NCI-H510A treated with DMSO at 0.1 percent for 48 hours (cell line): ENCODE data around the gene RBM7.

ENCODE experiments used
- DNase-seq: peaks from one replicate; lab custom pipeline; 2025; lab: John Stamatoyannopoulos, UW

The RBM7 gene

DNA sequence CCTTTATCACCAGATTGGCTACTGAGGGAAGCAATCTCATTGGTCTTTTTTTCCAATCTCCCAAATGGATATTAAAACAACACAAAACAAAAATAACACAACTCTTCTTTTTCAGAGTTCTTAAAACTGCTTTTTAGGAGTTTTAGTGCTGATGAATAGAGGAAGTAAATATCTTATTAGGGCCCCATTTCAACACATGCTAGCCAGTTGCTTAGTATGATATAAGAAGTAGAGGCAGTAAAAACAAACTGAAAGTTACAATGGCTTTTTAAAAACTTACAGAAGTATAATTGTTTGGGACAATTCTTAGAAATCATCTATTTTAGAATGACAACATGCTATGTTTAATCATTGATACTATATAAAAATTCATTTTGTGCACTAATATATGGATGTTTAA lies 3.5 kb upstream of the RBM7 start:
- DNase-seq, result no peak

DNA sequence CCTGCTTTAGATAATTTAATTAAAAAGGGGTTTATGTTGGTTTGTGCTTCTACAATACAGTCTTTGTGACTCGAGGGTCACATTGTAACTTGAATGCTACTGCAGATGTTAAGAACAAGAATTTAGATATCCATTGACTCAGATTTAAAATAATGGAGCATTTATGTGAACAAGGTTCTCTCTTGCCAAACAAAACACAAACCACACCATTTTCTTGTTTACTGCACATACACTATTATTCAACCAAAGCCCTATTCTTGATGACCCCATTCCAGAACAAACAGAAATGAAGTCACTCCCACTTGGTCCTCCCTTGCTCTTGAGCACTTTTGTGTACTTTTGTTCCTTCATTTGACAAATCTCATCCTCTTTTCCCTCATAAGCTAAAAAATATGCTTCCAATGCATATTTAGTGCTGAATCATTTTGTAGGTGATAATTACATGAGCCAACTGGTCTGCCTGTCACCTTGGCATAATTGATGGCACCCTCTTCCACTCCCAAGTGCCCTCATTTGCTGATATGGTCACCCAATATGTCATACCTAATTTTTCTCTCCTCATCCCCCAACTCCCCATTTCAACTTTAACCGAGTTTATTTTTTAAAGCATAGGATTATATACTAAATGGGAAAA lies 3.0 kb upstream of the RBM7 start:
- DNase-seq, result no peak

DNA sequence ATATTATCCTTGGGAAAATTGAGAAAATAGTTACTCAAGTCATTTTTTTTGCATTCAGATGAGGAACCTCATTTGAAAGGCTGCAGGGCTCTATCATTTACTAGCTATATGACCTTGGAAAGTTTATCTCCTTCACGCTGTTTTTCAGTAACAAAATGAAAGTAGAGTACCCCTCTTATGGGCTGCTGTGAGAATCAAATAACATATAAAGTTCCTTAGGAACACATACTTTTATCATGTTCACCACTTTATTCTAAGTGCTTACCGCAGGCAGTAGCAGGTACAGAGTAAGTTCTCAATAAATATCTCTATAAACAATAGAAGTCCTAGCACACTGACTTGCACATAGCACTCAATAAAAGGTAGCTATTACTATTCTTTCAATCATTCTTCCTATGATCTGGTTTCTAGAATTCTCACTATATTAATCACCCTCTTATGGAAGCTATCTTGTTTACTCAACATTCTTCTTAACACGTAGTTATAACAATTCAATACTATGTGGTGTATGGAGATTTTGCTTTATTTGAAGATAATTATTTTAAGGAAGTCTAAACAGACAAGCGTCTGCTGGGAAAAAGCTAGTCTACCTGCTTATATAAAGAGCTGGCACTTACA lies 2.1 kb upstream of the RBM7 start:
- DNase-seq, result no peak

- DNase-seq, result peak; percentile 79
Measured at GRCh38 chr11:114399490-114400215, 813 bp upstream of the RBM7 start.

GRCh38 chr11:114400915-114401223 lies 403 bp downstream of the RBM7 start:
- no peak for DNase-seq

DNA sequence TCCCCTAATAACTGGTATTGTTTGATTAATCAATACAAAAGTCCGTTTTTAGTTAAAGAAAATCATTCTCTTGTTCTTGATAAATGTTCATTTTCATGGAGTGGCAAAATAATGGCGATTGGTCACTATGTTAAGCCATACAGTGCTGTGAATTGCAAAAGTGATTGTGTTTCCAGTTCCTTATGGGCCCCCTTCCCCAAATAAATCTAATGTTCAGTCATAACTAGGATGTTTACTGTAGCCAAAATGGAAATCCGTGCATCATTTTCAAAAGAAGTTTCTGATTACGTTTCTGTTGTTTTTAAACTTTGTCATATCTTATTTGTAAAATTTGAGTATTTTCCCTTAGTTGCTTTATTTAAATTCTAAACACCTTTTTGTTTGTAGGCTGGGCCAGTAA lies 845 bp downstream of the RBM7 start:
- DNase-seq, result no peak

DNA sequence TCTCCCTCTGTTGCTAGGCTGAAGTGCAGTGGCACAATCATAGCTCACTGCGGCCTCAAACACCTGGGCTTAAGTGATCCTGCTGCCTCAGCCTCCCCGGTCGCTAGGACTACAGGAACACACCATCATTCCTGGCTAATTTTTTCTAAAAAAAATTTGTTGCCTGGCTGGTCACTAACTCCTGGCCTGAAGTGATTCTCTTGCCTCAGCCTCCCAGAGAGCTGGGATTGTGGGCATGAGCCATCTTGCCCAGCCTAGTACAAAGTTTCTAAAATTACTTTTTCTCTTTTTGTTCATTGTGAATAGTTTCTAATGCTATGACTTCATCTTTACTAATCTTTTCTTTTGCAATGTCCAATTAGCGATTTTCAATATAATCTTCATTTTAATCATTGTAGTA lies 12.5 kb downstream of the RBM7 start:
- DNase-seq, result no peak

DNA sequence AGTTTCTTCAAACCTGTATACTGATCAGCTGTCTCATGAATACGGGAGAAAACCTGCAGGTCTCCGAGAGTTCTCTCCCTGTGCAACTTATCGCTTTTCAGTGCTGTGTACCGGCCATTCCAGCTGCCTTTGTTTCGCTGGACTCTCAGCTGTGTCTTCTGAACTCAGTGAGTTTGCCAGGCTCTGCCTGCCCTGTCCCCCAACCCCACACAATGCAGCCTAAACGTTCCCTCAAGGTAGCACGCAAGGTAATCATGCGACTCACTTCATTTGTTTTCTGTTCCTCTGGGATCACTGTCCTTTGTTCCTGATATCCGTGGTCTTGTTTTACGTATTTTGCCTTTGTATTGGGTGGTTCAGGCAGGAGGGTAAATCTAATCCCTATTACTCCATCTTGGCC lies 13.5 kb downstream of the RBM7 start:
- DNase-seq, result no peak

DNA sequence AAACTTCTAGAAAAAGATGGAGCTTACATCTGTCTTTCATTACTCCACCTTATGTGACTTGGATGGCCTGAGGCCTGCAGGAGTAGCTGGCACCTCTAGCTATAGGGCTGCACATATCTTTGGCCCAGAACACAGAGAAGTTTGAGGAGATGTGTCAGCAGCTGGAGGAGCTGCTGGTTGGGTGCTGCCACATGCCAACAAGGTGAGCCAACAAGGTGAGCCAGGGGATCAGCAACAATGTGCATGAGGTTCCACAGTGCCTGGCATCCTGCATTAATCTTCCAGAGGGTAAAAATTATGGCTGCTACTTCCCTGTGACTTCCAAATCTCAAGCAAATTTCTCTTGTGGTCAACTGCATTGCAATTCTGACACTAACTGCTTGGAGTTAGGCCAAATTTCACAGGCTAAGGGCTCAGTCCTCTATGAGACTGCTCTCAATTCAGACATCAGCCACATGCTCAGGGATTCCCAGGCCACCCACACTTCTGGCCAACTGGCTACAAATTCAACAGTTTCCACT lies 16.0 kb downstream of the RBM7 start:
- no peak for DNase-seq

DNA sequence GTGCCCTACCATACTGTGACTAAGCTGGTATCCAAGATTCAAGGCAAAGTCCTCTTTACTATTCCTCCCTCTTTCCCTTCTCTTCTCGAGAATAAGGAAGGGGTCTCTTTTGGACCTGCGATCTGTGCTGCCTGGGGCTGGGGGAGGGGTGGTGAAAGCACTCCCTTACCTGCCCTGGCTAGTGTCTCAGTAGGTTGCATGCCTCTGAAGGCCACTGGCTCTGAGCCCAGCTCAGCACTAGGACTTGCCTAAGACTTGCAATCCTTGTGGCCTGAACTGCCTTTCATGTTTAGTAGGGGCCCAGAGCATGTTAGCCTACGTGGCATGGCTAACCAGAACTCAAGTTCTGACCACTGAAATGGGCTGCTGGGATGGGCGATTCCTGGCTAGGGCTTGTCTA lies 25.8 kb downstream of the RBM7 start:
- DNase-seq, result no peak

DNA sequence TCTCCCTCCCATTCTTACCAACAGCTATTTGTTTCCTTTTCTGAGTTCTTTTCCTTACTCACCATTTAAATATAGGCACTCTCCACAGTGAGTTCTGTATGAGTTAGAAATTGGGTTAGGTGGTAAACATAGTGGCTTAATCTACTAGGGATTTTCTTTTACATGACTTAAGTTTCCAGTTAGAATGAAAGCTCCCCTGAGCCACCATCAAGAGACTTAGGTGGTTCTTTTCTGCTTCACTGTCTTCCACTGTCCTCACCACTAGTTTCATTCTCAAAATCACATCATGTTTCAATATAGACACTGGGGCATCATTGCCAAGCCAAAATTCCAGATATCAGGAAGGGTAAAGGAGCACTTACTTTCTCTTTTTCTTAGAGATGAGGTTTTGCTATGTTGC lies 29.8 kb downstream of the RBM7 start:
- no peak for DNase-seq

DNA sequence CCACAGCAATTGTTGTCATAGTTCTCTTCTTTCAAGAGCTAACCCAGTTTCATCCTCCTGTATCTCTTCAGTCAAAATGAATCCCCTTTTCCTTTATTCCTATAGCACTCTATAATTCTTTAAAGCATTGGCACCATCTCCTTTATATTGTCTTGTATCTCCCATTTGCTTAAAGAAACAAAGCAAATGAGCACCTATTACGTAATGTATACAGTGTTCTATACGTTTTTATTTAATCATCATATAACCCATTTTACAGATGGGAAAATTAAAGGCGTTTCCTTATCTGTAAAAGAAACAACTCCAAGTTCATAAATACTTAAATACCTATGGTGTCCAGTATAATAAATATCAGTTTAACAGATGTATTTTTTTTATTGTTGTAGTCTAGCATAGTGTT lies 32.4 kb downstream of the RBM7 start:
- DNase-seq, result no peak

DNA sequence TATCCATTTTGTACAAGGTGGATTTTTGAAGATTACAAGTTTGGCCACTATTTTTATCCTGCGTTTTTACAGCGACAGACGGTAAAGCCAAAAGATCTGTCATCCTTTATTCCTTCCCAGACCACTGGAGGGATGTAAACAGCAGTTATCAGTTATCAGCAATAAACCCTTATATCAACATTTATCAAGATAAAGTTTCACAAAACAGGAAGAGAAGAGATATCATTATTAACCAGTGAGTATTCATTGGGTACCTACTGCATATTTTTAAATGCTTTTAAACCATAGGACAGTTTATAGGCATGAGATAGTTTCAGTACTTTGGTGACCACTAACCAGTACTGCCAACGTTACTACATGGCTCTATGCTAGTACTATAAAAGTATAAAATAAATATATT lies 32.9 kb downstream of the RBM7 start:
- no peak for DNase-seq

DNA sequence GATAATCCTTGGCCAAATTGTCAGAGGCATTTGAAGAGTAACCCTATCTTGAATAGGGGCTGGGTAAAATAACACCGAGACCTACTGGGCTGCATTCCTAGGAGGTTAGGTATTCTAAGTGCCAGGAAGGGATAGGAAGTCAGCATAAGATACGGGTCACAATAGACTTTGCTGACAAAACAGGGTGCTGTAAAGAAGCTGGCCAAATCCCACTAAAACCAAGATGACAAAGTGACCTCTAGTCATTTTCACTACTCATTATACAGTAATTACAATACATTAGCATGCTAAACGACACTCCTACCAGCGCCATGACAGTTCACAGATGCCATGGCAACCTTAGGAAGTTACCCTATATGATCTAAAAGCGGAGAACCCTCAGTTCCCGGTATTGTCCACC lies 37.8 kb downstream of the RBM7 start:
- DNase-seq, result no peak

DNA sequence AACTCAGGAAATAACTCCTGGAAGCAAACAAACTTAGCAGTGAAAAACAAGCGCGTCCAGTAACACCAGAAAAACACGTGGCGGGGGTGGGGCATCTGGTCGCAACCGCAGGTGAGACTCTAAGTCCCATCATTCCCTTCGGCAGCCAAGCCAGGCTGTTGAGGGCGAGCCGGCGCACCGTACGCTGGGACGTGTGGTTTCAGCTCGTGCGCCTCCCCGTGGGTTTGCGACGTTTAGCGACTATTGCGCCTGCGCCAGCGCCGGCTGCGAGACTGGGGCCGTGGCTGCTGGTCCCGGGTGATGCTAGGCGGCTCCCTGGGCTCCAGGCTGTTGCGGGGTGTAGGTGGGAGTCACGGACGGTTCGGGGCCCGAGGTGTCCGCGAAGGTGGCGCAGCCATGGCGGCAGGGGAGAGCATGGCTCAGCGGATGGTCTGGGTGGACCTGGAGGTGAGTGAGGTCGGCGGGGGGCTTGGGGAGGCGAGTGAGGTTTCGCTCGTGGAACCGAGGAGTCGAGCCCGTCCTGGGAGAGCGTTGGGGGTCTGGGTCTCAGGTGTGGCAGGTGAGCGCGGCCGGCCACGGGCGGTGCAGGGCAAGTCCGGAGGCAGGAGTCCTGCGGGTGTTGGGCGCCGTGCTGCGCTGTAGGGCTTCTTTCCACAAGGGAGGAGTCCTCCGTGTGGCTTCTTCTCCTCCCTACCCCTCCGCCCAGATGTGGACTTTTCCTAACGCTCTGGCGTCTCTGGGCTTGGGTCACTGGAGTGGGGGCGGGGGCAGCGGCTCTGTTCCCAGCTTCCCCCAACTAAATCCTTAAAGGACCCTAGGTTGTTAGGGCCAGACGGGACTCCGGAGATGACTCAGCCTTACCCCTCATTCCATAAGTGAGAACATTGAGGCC lies 39.0 kb downstream of the RBM7 start, which contains the start of gene REXO2:
REXO2 (plus strand) TSS at position 239 of the 892 bp plus-strand sequence; CDS start at position 301, 62 bp downstream.
- peak; percentile 82 for DNase-seq

DNA sequence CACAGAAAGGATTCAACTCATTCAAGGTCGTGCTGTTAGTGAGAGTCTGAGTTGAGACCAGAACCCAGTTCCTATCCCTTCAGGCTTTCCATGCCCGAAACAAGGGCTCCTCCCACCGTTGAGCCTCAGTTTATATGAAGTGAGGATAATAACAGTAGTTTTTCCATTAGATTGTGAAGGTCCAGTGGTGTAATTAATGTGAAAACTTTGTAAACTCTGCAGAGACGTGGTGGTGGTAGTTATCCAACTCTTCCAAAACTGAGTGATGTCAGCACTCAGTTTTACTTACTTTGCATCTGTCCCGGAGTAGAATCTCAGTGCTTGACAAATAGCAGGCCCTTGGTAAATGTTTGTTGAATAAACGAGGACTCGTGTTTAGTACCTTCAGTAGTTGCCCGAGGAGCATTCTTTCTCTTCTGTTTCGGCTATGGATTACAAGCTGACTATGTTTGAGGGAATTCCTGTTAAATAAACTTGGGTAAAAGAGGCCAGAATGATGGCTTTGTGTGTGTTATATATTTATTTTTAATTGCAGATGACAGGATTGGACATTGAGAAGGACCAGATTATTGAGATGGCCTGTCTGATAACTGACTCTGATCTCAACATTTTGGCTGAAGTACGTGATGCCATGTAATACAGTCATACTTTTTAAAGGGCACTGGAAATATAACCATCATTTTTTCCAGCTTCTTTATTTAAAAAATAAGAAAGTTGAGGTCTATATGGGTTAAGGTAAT lies 39.8 kb downstream of the RBM7 start:
- DNase-seq, result no peak

DNA sequence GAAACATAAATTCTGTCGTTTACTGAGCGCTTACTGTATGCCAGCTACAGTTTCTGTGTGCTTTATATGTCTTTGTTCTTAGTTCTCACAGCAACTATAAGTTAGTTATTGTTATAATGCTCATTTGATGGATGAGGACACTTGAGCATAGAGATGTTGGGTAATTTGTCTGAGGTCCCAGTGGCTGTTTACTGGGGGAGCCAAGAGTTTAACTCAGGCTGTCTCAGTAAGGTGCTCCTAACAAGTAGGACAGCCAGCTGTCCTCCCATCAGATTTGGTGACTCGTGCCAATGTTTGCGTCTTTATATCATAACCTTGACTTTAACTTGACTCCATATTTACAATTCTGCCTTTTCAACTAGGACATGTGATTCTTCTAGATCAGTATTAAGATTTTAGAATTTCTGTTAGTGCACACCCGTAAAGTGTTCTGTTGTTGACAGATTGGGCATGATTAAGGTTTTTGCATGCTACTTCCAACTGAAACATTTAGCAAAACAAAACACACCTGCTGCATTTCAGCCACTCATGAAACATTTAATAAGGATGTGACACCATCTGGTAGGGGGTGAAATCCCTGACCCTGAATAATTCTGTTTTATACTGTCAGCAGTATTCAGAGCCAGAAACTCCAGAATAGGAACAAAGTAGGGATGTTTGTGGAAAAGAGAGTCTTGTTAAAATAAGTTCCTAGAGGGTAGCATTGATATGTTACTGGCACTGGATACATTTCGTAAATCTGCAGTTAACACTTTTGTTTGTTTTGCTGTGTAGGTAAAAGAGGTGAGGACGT lies 40.7 kb downstream of the RBM7 start:
- peak; percentile 43 for DNase-seq

GRCh38 chr11:114441921-114442320 lies 41.5 kb downstream of the RBM7 start:
- DNase-seq, result no peak

GRCh38 chr11:114442536-114442935 lies 42.1 kb downstream of the RBM7 start:
- DNase-seq, result no peak

GRCh38 chr11:114447444-114447843 lies 47.0 kb downstream of the RBM7 start:
- no peak for DNase-seq

- DNase-seq, result no peak
Measured at GRCh38 chr11:114447892-114448291, 47.4 kb downstream of the RBM7 start.
